ENCODE measurements around the gene ENTREP1.

ENTREP1 gene

GRCh38 chr9:69307446-69308205, 17.4 kb upstream of the ENTREP1 start:
- DNase-seq (ENCODE audit: low read depth) = peak; percentile 91
- no peak overlapping the region for H3K4me3 ChIP-seq (ENCODE audit: low read length)
- TF ChIP-seq, protein P1, sequence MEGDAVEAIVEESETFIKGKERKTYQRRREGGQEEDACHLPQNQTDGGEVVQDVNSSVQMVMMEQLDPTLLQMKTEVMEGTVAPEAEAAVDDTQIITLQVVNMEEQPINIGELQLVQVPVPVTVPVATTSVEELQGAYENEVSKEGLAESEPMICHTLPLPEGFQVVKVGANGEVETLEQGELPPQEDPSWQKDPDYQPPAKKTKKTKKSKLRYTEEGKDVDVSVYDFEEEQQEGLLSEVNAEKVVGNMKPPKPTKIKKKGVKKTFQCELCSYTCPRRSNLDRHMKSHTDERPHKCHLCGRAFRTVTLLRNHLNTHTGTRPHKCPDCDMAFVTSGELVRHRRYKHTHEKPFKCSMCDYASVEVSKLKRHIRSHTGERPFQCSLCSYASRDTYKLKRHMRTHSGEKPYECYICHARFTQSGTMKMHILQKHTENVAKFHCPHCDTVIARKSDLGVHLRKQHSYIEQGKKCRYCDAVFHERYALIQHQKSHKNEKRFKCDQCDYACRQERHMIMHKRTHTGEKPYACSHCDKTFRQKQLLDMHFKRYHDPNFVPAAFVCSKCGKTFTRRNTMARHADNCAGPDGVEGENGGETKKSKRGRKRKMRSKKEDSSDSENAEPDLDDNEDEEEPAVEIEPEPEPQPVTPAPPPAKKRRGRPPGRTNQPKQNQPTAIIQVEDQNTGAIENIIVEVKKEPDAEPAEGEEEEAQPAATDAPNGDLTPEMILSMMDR (conservative IDR thresholded peaks at IDR 0.05; ENCODE audit: low read depth, low read length) = peak; percentile 21

DNA sequence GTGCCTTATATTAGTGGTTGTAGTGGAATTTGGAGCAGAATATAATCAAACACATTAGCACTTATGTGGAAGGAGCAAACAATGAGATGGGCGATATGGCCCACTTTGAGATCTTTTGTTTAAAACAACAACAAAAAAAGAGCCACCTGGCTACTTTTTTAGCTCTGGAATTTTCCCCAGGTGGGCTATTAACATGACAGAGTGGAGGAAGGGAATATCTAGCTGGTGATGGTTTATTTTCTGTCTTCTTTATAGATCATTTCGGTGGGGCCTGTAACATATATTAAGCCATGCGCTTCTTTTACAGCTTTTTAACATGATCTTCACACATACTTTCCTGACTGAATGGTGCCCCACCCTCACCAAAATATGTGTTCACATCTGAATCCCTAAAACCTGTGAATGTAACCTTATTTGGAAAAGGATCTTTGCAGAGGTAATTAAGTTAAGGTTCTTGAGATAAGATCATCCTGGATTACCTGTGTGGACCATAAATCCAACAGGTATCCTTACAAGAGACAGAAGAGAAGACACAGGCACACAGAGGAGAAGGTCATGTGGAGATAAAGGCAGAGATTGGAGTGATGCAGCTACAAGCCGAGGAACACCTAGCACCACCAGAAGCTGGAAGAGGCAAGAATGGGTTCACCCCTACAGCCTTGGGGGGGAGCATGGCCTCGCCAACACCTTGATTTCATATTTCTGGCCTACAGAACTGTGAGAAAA, 16.6 kb upstream of the ENTREP1 start:
- DNase-seq (ENCODE audit: low read depth) = no peak
- TF ChIP-seq, protein P1 (conservative IDR thresholded peaks at IDR 0.05; ENCODE audit: low read depth, low read length) = no peak
- H3K4me3 ChIP-seq (ENCODE audit: low read length) = no peak overlapping the region

DNA sequence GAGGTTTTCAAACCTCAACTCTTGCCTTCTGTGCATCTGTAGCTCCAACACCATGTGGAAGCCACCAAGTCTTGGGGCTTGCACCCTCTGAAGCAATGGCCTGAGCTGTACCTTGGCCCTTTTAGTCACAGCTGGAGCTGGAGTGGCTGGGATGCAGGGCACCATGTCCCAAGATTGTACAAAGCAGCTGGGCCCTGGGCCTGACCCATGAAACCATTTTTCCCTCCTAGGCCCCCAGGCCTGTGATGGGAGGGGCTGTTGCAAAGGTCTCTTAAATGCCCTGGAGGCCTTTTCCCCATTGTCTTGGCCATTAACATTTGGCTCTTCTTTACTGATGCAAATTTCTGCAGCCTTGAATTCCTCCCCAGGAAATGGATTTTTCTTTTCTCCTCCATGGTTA, 11.8 kb upstream of the ENTREP1 start:
- no peak overlapping the region for H3K4me3 ChIP-seq (ENCODE audit: low read length)
- TF ChIP-seq, protein P1 (conservative IDR thresholded peaks at IDR 0.05; ENCODE audit: low read depth, low read length) = no peak
- DNase-seq (ENCODE audit: low read depth) = no peak

- no peak overlapping the region for H3K4me3 ChIP-seq (ENCODE audit: low read length)
- no peak for DNase-seq (ENCODE audit: low read depth)
- TF ChIP-seq, protein P1 (conservative IDR thresholded peaks at IDR 0.05; ENCODE audit: low read depth, low read length) = no peak
Observed at GRCh38 chr9:69314547-69314946, 10.5 kb upstream of the ENTREP1 start.

DNA sequence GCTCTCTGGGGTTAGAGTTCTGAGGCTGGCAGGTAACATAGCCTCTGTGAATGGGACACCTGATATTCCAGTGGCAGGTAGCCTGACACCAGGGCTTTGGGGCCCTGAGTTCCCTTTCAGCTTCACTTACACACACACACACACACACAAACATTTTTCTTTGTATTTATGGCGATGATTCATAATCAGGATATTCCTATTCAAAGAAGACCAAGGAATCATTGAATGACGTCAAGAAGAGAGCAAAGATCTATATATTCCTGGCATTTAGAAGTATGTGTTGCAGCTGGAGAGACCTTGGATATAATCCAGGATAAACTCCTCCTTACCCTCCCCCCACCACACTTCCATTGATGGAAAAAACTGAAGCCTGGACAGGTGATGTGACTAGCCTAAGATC, 7.9 kb upstream of the ENTREP1 start:
- TF ChIP-seq, protein P1 (conservative IDR thresholded peaks at IDR 0.05; ENCODE audit: low read depth, low read length) = no peak
- no peak overlapping the region for H3K4me3 ChIP-seq (ENCODE audit: low read length)
- peak; percentile 37 for DNase-seq (ENCODE audit: low read depth)

GRCh38 chr9:69317894-69318293, 7.1 kb upstream of the ENTREP1 start:
- no peak for DNase-seq (ENCODE audit: low read depth)
- TF ChIP-seq, protein P1 (conservative IDR thresholded peaks at IDR 0.05; ENCODE audit: low read depth, low read length) = no peak
- no peak overlapping the region for H3K4me3 ChIP-seq (ENCODE audit: low read length)
